SJSA1 (cell line): Measurements from ENCODE around the gene CCNO. TPM values are rescaled to one million over a fixed set of nuclear protein-coding genes. Genes with fewer than 3 reads are reported as not detected.

Experiments
- DNase-seq, 2 experiments: peaks; one replicate each; pipeline ENCODE4 v3.0.0-alpha.2; 2015 to 2020; ENCODE audit warnings: low spot score in 2 of 2, low read depth in 1 of 2
- H3K27ac ChIP-seq: fragments of 250-450 bp; sonication (Bioruptor Pico); 2 replicates; pipeline ENCODE4 v1.5.1; 2020; ENCODE audit warnings: mild to moderate bottlenecking, moderate library complexity
- H3K27me3 ChIP-seq: fragments of 250-450 bp; sonication (Bioruptor Pico); replicated peaks from 2 replicates; pipeline ENCODE4 v1.5.1; 2020; ENCODE audit warnings: mild to moderate bottlenecking, moderate library complexity
- H3K36me3 ChIP-seq: fragments of 250-450 bp; sonication (Bioruptor Pico); 2 replicates; pipeline ENCODE4 v1.5.1; 2020; ENCODE audit warnings: mild to moderate bottlenecking
- H3K4me1 ChIP-seq: fragments of 250-450 bp; sonication (Bioruptor Pico); replicated peaks from 2 replicates; pipeline ENCODE4 v1.6.1; 2021; ENCODE audit warnings: mild to moderate bottlenecking
- H3K4me3 ChIP-seq: fragments of 250-450 bp; sonication (Bioruptor Pico); 2 replicates; pipeline ENCODE4 v1.5.1; 2020; ENCODE audit warnings: mild to moderate bottlenecking
- H3K9me3 ChIP-seq: fragments of 250-450 bp; sonication (Bioruptor Pico); replicated peaks from 2 replicates; pipeline ENCODE4 v1.5.1; 2020; ENCODE audit warnings: mild to moderate bottlenecking
- total RNA-seq: library from RNA; depleted of rRNA; stranded (reverse); fragments of >200 nt; shearing (Covaris generic); gene quantifications from 2 replicates; pipeline ENCODE4 v1.2.3, GENCODE V29; 2014; rRNA removed

The CCNO gene
- total RNA-seq, 1 experiment from 2014 or later = 0.34 TPM

DNA sequence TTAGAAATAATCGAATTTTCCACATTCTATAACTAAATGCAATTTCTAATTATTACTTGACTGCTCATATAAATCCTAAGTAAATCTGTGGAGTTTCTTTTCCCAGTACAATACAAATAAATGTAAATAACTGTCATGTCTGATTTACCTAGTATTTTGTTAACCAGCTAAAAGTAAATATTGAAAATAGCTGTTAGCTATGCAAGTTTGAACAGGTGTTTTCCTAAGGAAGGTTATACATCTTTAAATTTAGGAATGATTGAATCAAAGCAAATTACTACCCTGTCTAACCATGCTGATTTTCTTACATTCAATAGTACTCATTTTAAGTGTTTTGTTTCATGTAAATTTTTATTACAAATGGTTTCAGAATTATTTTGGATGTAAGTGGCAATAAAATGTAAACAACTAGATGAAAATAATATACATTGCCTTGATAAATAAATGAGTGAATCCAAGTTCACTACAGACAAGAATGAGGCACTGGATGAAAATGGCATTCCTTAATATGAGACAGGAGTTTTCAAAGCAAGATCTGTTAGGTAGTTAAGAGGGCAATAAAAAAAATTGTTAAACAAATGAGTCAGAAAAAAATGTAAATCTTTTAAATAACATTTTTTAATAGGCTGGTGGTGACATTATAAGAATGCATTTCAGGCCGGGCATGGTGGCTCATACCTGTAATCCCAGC, 22.1 kb downstream of the CCNO start:
- Histone ChIP-seq H3K36me3 (no peaks in the 10 kb centered on the region), H3K27ac (no peak overlapping the region), H3K9me3 (no peaks in the 10 kb centered on the region), H3K27me3 (0 out of 2 replicates have a peak, but pooled peaks cover 3% of the 10 kb centered on the region), H3K4me1 (no peaks in the 10 kb centered on the region), H3K4me3 (no peak overlapping the region)
- no peak for DNase-seq

DNA sequence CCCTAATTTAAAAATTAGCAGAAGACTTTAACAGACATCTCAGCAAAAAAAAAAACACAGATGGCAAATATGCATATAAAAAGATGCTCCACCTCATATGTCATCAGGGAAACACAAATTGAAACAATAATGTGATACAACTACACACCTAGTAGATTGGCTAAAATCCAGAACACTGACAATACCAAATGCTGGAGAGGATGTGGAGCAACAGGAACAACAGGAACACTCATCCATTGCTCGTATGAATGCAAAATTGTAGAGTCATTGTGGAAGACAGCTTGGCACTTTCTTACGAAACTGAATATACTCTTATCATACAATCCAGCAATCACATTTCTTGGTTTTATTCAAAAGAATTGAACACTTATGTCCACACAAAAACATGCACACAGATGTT, 28.4 kb downstream of the CCNO start:
- no peak overlapping the region for H3K27ac ChIP-seq
- H3K9me3 ChIP-seq = no peaks in the 10 kb centered on the region
- no peaks in the 10 kb centered on the region for H3K4me1 ChIP-seq
- H3K36me3 ChIP-seq = no peaks in the 10 kb centered on the region
- no peak overlapping the region for H3K4me3 ChIP-seq
- H3K27me3 ChIP-seq = peaks cover 3% of the 10 kb centered on the region
- DNase-seq = no peak

GRCh38 chr5:55191165-55191564, 42.2 kb downstream of the CCNO start:
- Histone ChIP-seq H3K27ac (no peak overlapping the region), H3K4me3 (no peak overlapping the region), H3K36me3 (no peaks in the 10 kb centered on the region), H3K27me3 (peaks cover 38% of the 10 kb centered on the region), H3K4me1 (no peaks in the 10 kb centered on the region), H3K9me3 (no peaks in the 10 kb centered on the region)
- DNase-seq = no peak

DNA sequence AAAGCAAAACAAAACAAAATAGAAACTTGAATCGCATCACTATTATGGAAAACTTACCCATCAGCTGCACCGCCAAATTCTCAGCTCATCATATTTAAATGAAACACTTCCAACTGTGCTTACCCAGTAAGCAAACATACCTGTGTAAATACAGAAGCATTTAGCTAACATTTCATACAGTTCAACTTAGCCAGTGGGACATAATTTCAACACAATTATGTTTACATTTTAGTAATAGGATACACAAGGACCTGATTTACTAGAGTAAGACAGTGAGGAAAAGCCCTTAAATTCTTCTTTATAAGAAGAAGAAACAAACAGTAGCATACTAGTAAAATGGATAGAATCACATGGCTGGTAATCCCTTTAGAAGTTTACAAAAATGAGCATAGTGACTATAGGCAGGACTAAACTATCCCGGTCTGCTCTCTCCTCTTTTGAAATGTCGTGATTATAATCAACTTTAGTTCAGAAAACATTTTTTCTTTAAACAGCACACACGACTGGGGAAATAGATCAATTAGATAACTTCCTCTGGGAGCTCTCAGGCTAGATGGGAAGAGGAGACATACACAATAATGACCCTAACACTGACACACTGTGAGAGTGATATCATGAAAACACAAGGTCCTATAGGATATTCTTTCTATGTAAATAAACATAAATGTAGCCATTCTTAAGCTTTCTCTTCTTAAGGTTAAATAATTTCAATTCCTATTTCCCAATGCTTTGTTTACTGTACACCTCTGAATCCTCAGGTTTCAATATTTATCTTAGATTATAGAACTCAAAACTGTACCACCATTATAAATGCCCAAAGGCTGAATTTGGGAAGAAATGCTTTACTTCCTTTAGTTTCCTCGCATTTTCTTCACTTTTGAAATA, 44.5 kb downstream of the CCNO start:
- Histone ChIP-seq H3K27me3 (peaks cover 35% of the 10 kb centered on the region), H3K36me3 (no peaks in the 10 kb centered on the region)

GRCh38 chr5:55187370-55187769, 46.0 kb downstream of the CCNO start:
- Histone ChIP-seq H3K27ac (no peak overlapping the region), H3K4me1 (no peaks in the 10 kb centered on the region), H3K36me3 (no peaks in the 10 kb centered on the region), H3K4me3 (no peak overlapping the region), H3K9me3 (no peaks in the 10 kb centered on the region), H3K27me3 (peaks cover 26% of the 10 kb centered on the region)
- DNase-seq = no peak

More for the DNA sequence above, 44.5 kb downstream of the CCNO start:
- Histone ChIP-seq H3K9me3 (no peaks in the 10 kb centered on the region), H3K4me3 (no peak overlapping the region), H3K4me1 (no peaks in the 10 kb centered on the region), H3K27ac (no peak overlapping the region)
- no peak for DNase-seq

Other genes with a start within 250 kb of the CCNO start
- 0.13 and 1.8 TPM in 2 replicates for gene ESM1, start 248.0 kb downstream of the CCNO start, total RNA-seq
- 0.05 TPM in 1 of 2 replicates, not detected in the other for gene GZMK, start 209.4 kb downstream of the CCNO start, total RNA-seq
- not detected in 2 replicates for gene GZMA, start 131.0 kb downstream of the CCNO start, total RNA-seq
- gene GPX8, start 73.4 kb downstream of the CCNO start, total RNA-seq = 111 and 136 TPM in 2 replicates
- not detected in 2 replicates for gene CDC20B, start 60.4 kb downstream of the CCNO start, total RNA-seq
- gene MCIDAS, start 6.3 kb downstream of the CCNO start, total RNA-seq = 0.08 and 3.0 TPM in 2 replicates
- 28.4 and 38.7 TPM in 2 replicates for gene DHX29, start 74.1 kb upstream of the CCNO start, total RNA-seq
- gene MTREX, start 74.4 kb upstream of the CCNO start, total RNA-seq = 93.3 and 113 TPM in 2 replicates